Gastroesophageal sphincter (tissue), 3 donors: Measurements from ENCODE around the gene SHISA9.

Experiments used
- CTCF ChIP-seq, 4 experiments: fragments of 200-600 bp in 2 of 4; fragments of 450-650 bp in 2 of 4; sonication (generic) in 1 of 4; IDR thresholded peaks; one replicate each; pipeline ENCODE4 v1.5.1; 2017 to 2019; ENCODE audit warnings: antibody characterized with exemption in 4 of 4, mild to moderate bottlenecking in 2 of 4, moderate library complexity in 2 of 4
- EP300 ChIP-seq: sonication (generic); formaldehyde crosslinking; IDR thresholded peaks from one replicate; pipeline ENCODE4 v1.6.1; 2017; ENCODE audit warnings: antibody characterized with exemption, mild to moderate bottlenecking
- POLR2A ChIP-seq, 2 donors: fragments of 450-650 bp; IDR thresholded peaks; one replicate each; pipeline ENCODE4 v1.6.1; 2017; ENCODE audit warnings: antibody characterized with exemption in 2 of 2, mild to moderate bottlenecking in 2 of 2, moderate library complexity in 1 of 2

DNA sequence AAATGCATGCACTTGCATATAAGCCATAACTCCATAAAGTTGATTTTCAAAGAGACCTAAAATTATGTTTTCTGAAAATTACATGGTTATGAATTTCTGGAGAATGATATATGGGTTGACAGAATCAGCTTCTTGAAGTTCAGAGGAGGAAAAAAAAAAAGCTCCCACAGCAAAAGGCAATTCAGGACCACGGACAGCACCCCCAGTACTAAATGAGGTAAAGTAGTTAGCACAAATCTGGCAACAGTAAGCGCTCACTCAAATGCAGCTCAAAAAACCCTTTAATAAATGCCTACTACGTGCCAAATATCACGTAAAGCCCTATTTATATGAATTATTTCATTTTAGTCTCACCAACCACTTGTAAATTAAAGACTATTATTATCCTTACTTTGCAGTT is 135.2 kb downstream of the SHISA9 start:
- TF ChIP-seq CTCF (IDR thresholded peaks at IDR 0.05) (no peak), POLR2A (IDR thresholded peaks at IDR 0.05) (no peak), EP300 (no peak)
